ENCODE results near the gene SLC6A13. TPM values are rescaled to one million over a fixed set of nuclear protein-coding genes. Genes with fewer than 3 reads are reported as not detected.

Gene SLC6A13
- total RNA-seq, 2 experiments from 2014 or later, result 0.09 TPM; not detected in 1

DNA sequence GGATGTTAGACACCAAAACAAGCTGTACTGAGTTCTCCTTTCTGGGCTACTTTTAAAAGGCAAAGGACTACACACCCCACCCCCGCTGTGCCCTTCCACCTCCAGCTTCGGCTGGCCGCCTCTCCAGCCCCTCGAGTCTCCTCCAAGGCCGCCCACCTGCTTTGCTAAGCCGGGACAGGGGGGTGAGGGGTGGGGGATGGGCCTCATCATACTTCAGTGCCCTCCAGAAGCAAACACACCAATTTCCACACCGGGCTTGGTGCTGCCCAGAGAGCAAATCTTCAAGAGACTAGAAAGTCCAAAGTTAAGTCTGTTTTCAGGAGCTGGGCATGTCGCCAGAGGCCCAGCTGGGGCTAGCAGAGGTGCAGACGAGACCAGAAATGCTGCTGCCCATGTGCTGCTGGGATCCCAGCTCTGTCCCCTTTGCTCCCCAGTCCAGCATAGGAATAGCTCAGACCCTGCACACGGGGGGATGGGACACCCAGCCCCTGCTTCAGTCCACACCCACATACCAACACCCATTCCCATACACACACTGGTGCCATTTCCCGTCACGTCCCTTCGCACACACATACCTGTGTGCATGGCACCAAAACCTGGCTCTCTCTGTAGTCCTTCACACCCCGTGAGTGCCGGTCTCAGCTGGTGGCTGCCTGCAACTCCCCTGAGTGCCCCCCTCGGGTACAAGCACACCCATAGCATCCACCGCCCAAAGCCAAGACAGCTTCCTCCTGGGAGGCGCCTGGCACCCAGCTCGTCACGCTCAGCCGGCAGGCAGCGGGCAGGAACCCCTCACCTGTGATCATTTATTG, 49.7 kb downstream of the SLC6A13 start:
- Histone ChIP-seq H3K36me3 (ENCODE audit: insufficient read depth, low read length) (no peaks in the 10 kb centered on the region), H3K9me3 (ENCODE audit: low read length) (no peaks in the 10 kb centered on the region), H3K4me2 (ENCODE audit: low read length) (no peak overlapping the region), H4K20me1 (ENCODE audit: insufficient read depth, low read length) (no peaks in the 10 kb centered on the region), H3K27ac (ENCODE audit: low read depth, low read length, poor library complexity, severe bottlenecking) (no peak overlapping the region), H2AFZ (ENCODE audit: low read length) (no peak overlapping the region), H3K4me1 (ENCODE audit: insufficient read depth, low read length, poor library complexity, severe bottlenecking) (no peaks in the 10 kb centered on the region), H3K79me2 (ENCODE audit: insufficient read depth, low read depth, low read length) (no peaks in the 10 kb centered on the region), H3K9me2 (ENCODE audit: insufficient read depth, low read length) (no peaks in the 10 kb centered on the region), H3K4me3 (ENCODE audit: low read depth, low read length, poor library complexity, severe bottlenecking) (no peak overlapping the region)
- intact Hi-C loops (cut with micrococcal nuclease; ENCODE audit: unreplicated experiment), result no loop called here
- DNase-seq (ENCODE audit: low spot score), result no peak
- ChIA-PET POLR2A (interaction anchor here (1.3 kb wide), 1 partner anchor 15 kb away, joined by 3 read pairs; no protein-coding TSS in a partner anchor), CTCF (ENCODE audit: unreplicated experiment) (no interaction called here)
- TF ChIP-seq, protein P1, sequence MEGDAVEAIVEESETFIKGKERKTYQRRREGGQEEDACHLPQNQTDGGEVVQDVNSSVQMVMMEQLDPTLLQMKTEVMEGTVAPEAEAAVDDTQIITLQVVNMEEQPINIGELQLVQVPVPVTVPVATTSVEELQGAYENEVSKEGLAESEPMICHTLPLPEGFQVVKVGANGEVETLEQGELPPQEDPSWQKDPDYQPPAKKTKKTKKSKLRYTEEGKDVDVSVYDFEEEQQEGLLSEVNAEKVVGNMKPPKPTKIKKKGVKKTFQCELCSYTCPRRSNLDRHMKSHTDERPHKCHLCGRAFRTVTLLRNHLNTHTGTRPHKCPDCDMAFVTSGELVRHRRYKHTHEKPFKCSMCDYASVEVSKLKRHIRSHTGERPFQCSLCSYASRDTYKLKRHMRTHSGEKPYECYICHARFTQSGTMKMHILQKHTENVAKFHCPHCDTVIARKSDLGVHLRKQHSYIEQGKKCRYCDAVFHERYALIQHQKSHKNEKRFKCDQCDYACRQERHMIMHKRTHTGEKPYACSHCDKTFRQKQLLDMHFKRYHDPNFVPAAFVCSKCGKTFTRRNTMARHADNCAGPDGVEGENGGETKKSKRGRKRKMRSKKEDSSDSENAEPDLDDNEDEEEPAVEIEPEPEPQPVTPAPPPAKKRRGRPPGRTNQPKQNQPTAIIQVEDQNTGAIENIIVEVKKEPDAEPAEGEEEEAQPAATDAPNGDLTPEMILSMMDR (conservative IDR thresholded peaks at IDR 0.05; ENCODE audit: low read length), result no peak
- TF ChIP-seq EZH2phosphoT487 (IDR thresholded peaks at IDR 0.05; ENCODE audit: borderline replicate concordance, low read depth, low read length), result no peak
- BruUV-seq (replicated peaks), result no TSS peak

DNA sequence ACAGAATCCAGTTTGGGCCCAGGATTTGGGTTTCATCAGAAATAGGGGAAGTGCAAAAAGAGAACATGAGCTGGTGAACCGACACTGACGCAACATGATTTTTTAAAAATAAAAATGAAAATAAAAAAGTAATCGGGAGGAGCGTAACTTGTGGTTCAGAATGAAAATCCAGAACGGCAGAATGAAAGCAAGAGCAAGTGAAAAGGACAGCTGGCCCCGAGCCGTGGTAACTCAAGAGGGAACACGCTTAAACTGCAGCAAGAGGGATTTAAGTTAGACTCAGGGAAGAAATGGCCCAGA, 50.3 kb downstream of the SLC6A13 start:
- H3K4me2 ChIP-seq (ENCODE audit: low read length), result no peak overlapping the region
- H3K4me3 ChIP-seq (ENCODE audit: low read depth, low read length, poor library complexity, severe bottlenecking), result no peak overlapping the region
- no peaks in the 10 kb centered on the region for H4K20me1 ChIP-seq (ENCODE audit: insufficient read depth, low read length)
- intact Hi-C loops (cut with micrococcal nuclease; ENCODE audit: unreplicated experiment), result no loop called here
- H3K79me2 ChIP-seq (ENCODE audit: insufficient read depth, low read depth, low read length), result no peaks in the 10 kb centered on the region
- H3K9me3 ChIP-seq (ENCODE audit: low read length), result no peaks in the 10 kb centered on the region
- no peak overlapping the region for H2AFZ ChIP-seq (ENCODE audit: low read length)
- POLR2A ChIA-PET, result interaction anchor here (1.3 kb wide), 1 partner anchor 14 kb away, joined by 3 read pairs; no protein-coding TSS in a partner anchor
- no TSS peak for BruUV-seq (replicated peaks)
- TF ChIP-seq, protein P1 (conservative IDR thresholded peaks at IDR 0.05; ENCODE audit: low read length), result no peak
- TF ChIP-seq EZH2phosphoT487 (IDR thresholded peaks at IDR 0.05; ENCODE audit: borderline replicate concordance, low read depth, low read length), result no peak
- DNase-seq (ENCODE audit: low spot score), result no peak
- no peaks in the 10 kb centered on the region for H3K4me1 ChIP-seq (ENCODE audit: insufficient read depth, low read length, poor library complexity, severe bottlenecking)
- CTCF ChIA-PET (ENCODE audit: unreplicated experiment), result no interaction called here
- H3K36me3 ChIP-seq (ENCODE audit: insufficient read depth, low read length), result no peaks in the 10 kb centered on the region
- H3K9me2 ChIP-seq (ENCODE audit: insufficient read depth, low read length), result no peaks in the 10 kb centered on the region
- H3K27ac ChIP-seq (ENCODE audit: low read depth, low read length, poor library complexity, severe bottlenecking), result no peak overlapping the region

All from OCI-LY7 (cell line).